Measurements from ENCODE around the gene TMEM35A. TPM values are rescaled to one million over a fixed set of nuclear protein-coding genes. Genes with fewer than 3 reads are reported as not detected.

The TMEM35A gene
- total and polyA plus RNA-seq, 9 donors, result 1.1 to 4.3 (median 2.6) TPM

DNA sequence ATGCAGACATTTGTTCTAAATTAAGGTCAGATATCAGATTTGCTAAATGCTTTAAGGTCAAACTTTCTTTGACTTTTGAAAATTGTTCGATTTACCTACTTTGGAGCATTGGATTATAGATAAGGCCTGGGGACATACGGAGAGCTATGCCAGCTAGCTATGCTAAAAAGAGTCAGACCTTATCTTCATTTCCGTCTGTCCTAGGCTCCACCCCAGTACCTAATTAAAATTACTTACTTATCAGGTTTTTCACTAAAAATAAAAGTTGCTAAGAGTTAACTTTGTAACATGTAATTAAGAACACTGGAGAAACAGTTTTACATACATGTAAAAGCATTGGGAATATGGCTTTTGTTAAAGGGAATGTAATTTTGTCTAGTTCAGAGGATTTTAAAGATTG, 7.1 kb upstream of the TMEM35A start:
- no peaks in the 10 kb centered on the region for H3K27me3 ChIP-seq (ENCODE audit: control insufficient read depth, insufficient read depth, low read length)
- no peaks in the 10 kb centered on the region for H3K4me1 ChIP-seq (ENCODE audit: control insufficient read depth, insufficient read depth, low read length)
- no peak for DNase-seq
- H3K27ac ChIP-seq (ENCODE audit: low read length), result no peak overlapping the region
- no CpG with 5 or more reads among the region's 3 CpGs for WGBS (ENCODE audit: insufficient coverage)
- H3K4me3 ChIP-seq (ENCODE audit: low read length), result no peak overlapping the region
- H3K36me3 ChIP-seq (ENCODE audit: control insufficient read depth, insufficient read depth, low read length), result no peaks in the 10 kb centered on the region
- no peaks in the 10 kb centered on the region for H3K9me3 ChIP-seq (replicated peaks; ENCODE audit: control insufficient read depth, low read depth, low read length)

DNA sequence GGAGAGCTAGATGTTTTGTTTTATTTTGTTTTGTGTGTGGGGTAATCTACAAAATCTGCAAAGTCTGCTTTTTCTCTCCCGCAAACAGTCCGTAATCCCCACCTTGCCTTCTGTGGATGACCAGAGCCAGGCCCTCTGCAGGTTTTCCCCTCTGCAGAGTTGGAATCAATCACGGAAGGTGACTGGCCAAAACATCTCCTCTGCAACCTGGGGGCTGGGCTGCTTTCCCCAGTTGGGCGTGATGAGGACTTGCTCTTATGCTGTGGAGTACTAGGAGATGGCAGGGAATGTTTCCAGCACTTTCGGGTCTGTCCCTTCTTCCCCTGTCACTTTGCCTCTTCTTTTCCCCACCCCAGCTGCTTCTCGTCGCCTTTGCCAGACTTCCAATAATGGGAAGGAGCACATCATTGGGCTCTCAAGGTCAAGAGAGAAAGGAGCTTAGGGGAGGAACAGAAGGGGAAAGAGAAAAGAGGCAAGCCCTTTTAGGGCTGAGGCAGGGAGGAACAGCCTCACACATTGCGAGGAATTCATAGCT, 1.1 kb downstream of the TMEM35A start:
- no CpG with 5 or more reads among the region's 8 CpGs for WGBS (ENCODE audit: insufficient coverage)
- no peak overlapping the region for H3K27ac ChIP-seq (ENCODE audit: low read length)
- H3K27me3 ChIP-seq (ENCODE audit: control insufficient read depth, insufficient read depth, low read length), result peaks cover 24% of the 10 kb centered on the region
- H3K36me3 ChIP-seq (ENCODE audit: control insufficient read depth, insufficient read depth, low read length), result no peaks in the 10 kb centered on the region
- no peaks in the 10 kb centered on the region for H3K4me1 ChIP-seq (ENCODE audit: control insufficient read depth, insufficient read depth, low read length)
- peak; percentile 5 for DNase-seq
- H3K9me3 ChIP-seq (replicated peaks; ENCODE audit: control insufficient read depth, low read depth, low read length), result no peaks in the 10 kb centered on the region
- H3K4me3 ChIP-seq (ENCODE audit: low read length), result no peak overlapping the region

DNA sequence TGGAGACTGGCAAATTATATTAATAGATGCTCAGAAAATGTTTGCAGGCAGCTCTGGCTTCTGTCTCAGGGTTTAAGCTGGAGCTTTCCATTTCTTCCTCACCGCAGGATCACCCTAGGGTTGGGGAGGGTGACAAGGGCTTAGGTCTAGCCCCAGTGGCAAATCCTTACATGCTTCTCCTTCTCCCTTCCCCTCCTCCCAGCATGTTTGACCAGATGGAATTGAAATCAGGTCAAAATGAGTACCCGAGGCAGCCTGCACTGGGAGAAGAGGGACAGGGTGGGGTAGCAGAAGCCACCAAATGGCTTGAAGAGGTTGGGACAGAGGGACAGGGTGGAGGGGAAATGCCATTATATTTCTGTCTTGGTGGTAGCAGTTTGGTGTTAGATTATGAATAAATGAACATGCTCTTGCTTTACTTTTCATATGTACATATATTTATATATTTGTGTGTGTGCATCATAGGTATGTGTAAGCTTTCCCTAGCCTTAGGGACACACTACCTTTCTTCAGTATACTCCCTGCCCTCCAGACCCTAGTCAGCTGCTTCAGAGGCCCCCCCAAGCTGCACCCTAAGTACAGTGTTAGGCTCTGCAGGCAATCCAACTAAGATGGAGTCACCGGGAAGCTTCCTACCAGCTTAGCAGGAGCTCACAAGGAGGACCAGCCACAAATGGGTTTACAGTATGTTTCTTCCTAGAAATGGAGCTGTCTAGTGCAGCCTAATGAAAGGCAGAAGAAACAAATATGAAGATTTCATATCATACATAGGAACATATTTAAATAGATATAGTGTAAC, 1.8 kb downstream of the TMEM35A start:
- Histone ChIP-seq H3K36me3 (ENCODE audit: control insufficient read depth, insufficient read depth, low read length) (no peaks in the 10 kb centered on the region), H3K4me3 (ENCODE audit: low read length) (no peak overlapping the region), H3K27me3 (ENCODE audit: control insufficient read depth, insufficient read depth, low read length) (peaks cover 24% of the 10 kb centered on the region), H3K9me3 (replicated peaks; ENCODE audit: control insufficient read depth, low read depth, low read length) (no peaks in the 10 kb centered on the region), H3K4me1 (ENCODE audit: control insufficient read depth, insufficient read depth, low read length) (no peaks in the 10 kb centered on the region), H3K27ac (ENCODE audit: low read length) (no peak overlapping the region)
- WGBS (ENCODE audit: insufficient coverage), result 100% methylated on average over 1 of the region's 3 CpGs
- DNase-seq, result no peak

DNA sequence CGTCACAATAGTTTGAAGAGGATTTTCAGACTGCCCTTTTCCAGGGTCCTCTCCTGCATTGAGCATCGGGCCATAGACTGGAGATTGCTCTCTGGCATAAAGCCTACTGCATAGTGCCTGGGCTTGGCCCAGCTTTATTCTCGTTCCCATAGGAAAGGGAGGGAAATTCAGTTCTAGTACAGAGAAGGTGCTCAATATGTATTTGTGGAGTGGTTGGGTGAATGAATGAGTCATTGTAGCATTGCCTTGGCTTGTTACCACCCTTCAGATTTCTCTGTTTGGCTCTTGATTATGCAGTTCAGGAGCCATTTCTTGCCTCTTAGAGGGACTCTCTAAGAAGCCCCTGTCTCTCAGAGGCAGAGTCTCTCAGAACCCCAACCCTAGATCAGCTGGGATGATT, 2.6 kb downstream of the TMEM35A start:
- Histone ChIP-seq H3K9me3 (replicated peaks; ENCODE audit: control insufficient read depth, low read depth, low read length) (no peaks in the 10 kb centered on the region), H3K4me1 (ENCODE audit: control insufficient read depth, insufficient read depth, low read length) (no peaks in the 10 kb centered on the region), H3K4me3 (ENCODE audit: low read length) (no peak overlapping the region), H3K27ac (ENCODE audit: low read length) (no peak overlapping the region), H3K36me3 (ENCODE audit: control insufficient read depth, insufficient read depth, low read length) (no peaks in the 10 kb centered on the region), H3K27me3 (ENCODE audit: control insufficient read depth, insufficient read depth, low read length) (peaks cover 26% of the 10 kb centered on the region)
- 50% methylated on average over 3 of the region's 3 CpGs for WGBS (ENCODE audit: insufficient coverage)
- no peak for DNase-seq

DNA sequence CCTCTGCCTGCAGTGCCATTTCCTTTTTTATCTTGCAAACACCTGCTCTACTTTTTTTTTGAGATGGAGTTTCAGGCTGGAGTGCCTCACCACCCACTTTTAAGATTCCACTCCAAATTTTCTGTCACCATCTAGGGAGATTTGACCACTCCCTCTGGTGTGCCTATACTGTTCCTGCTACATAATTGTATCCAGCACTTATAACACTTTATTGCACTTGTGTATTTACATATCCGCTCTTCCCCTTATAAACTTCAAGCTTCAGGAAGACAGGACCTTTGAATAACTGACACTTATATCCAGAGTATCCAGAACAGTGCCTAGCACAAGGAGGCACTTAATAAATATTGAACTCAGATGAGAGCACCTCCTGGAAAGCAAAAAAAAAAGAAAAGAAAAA, 13.1 kb downstream of the TMEM35A start:
- Histone ChIP-seq H3K27ac (ENCODE audit: low read length) (no peak overlapping the region), H3K4me1 (ENCODE audit: control insufficient read depth, insufficient read depth, low read length) (no peaks in the 10 kb centered on the region), H3K36me3 (ENCODE audit: control insufficient read depth, insufficient read depth, low read length) (no peaks in the 10 kb centered on the region), H3K9me3 (replicated peaks; ENCODE audit: control insufficient read depth, low read depth, low read length) (no peaks in the 10 kb centered on the region), H3K27me3 (ENCODE audit: control insufficient read depth, insufficient read depth, low read length) (peaks cover 13% of the 10 kb centered on the region), H3K4me3 (ENCODE audit: low read length) (no peak overlapping the region)
- WGBS (ENCODE audit: insufficient coverage), result no CpG with 5 or more reads among the region's 1 CpG
- no peak for DNase-seq

DNA sequence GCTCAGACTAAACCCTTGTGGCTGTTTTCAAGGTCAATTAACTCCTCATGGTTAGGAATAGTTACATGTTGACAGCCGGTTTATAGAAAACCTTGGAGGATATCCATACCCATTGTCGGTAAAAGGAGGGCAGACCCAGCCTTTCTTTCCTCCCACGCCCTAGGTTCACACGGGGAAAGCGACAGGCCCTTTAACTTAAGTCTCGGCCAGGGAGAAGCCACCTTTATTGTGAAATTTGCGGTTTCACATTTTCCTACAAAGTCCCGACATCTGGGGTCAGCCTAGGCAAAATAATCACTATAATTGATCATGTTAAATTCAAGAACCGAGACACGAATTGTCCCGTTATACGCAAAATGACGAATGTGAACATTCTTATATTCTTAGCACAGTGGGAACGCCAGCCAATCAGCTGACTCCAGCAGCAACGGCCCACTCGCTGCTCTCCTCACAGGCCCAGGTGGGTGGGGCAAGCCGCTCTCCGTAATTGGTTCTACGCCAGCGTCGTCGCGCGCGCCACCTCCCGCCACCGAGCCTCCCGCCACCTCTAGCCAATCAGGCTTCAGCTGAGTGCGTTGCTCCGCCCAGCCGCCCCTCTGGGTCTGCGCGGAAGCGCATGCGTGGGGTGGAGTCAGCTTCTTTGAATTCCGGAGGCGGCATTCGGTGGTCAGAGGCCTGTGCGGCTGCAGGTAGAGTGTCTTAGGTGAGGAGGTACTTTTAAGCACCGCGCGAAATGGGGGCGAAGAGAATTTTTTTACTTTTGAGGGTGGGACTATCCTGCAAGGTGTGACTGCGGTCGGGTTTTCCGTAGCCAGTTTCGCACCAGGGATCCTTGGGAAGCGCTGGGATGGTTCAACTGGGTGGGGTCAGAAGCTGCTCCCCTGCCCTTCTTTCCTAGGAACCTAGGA, 19.1 kb downstream of the TMEM35A start, which contains the start of gene CENPI:
Gene CENPI (plus strand): TSS at position 659 of the 908 bp plus-strand sequence. CDS start 2,867 bp downstream, outside the sequence.
- peak; percentile 97 for DNase-seq
- Histone ChIP-seq H3K4me3 (ENCODE audit: low read length) (peak within 1 kb of the TSS; percentile 59), H3K36me3 (ENCODE audit: control insufficient read depth, insufficient read depth, low read length) (no peaks in the 10 kb centered on the region), H3K27ac (ENCODE audit: low read length) (peak within 1 kb of the TSS; percentile 82), H3K27me3 (ENCODE audit: control insufficient read depth, insufficient read depth, low read length) (peaks cover 13% of the 10 kb centered on the region), H3K4me1 (ENCODE audit: control insufficient read depth, insufficient read depth, low read length) (no peaks in the 10 kb centered on the region), H3K9me3 (replicated peaks; ENCODE audit: control insufficient read depth, low read depth, low read length) (no peaks in the 10 kb centered on the region)
- 38% methylated on average over 37 of the region's 48 CpGs for WGBS (ENCODE audit: insufficient coverage)

DNA sequence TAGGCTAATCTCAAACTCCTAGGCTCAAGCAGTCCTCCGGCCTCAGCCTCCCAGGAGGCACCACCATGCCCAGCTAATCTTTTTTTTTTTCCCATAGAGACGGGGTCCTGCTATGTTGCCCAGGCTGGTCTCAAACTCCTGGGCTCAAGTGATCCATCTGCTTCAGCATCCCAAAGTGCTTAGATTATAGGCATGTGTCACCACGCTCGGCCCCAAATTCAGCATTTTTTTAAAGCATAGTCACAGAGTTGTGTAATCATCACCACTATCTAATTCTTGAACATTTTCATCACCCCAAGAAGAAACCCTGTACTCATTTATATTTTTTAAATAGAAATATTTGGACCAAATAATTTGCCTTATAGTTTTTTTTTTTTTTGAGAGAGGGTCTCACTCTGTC, 29.6 kb downstream of the TMEM35A start:
- DNase-seq, result no peak
- H3K4me1 ChIP-seq (ENCODE audit: control insufficient read depth, insufficient read depth, low read length), result no peaks in the 10 kb centered on the region
- H3K4me3 ChIP-seq (ENCODE audit: low read length), result no peak overlapping the region
- peaks cover 3% of the 10 kb centered on the region for H3K27me3 ChIP-seq (ENCODE audit: control insufficient read depth, insufficient read depth, low read length)
- H3K27ac ChIP-seq (ENCODE audit: low read length), result no peak overlapping the region
- H3K36me3 ChIP-seq (ENCODE audit: control insufficient read depth, insufficient read depth, low read length), result no peaks in the 10 kb centered on the region
- no peaks in the 10 kb centered on the region for H3K9me3 ChIP-seq (replicated peaks; ENCODE audit: control insufficient read depth, low read depth, low read length)
- WGBS (ENCODE audit: insufficient coverage), result 75% methylated on average over 1 of the region's 4 CpGs

DNA sequence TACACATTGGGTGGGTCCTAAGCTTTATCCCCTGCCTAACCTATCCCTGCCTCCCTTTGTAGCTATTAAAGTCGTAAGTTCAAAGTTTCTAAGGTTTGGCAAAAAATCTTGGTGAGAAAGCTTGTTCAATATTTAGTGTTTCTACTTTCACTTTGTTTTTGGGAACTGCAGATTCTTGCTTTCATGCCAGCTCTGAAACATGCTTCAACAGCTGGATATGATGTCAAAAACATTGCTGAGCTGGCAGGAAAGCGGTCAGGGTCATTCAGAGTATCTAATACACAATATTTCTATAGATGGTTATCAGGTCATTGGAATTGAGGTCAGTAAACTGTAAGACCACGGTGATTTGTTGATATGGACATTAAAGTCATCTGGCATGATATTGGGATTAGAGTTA, 39.0 kb downstream of the TMEM35A start:
- H3K27me3 ChIP-seq (ENCODE audit: control insufficient read depth, insufficient read depth, low read length), result peaks cover 2% of the 10 kb centered on the region
- DNase-seq, result peak; percentile 53
- 75% methylated on average over 1 of the region's 3 CpGs for WGBS (ENCODE audit: insufficient coverage)
- peaks cover 3% of the 10 kb centered on the region for H3K36me3 ChIP-seq (ENCODE audit: control insufficient read depth, insufficient read depth, low read length)
- H3K27ac ChIP-seq (ENCODE audit: low read length), result no peak overlapping the region
- no peaks in the 10 kb centered on the region for H3K9me3 ChIP-seq (replicated peaks; ENCODE audit: control insufficient read depth, low read depth, low read length)
- no peak overlapping the region for H3K4me3 ChIP-seq (ENCODE audit: low read length)
- H3K4me1 ChIP-seq (ENCODE audit: control insufficient read depth, insufficient read depth, low read length), result no peaks in the 10 kb centered on the region

DNA sequence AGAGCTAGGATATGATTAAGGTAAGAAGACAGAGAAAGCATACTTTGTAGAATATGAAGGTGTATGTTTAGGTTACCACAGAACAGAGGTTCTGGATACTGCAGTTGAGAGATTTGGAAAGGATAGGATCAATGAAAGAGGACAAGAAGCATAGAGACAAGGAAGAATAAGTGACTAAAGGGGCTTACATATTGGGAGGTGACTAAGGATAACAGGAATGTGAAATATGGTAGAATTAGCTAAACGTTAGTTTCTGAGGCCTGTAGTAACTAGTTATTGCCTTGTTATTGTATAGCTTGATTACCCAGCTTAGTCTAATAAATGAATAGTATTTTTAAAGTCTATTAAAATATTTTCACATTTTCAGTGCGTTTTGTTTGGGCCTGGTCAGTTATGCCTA, 57.6 kb downstream of the TMEM35A start:
- Histone ChIP-seq H3K4me1 (ENCODE audit: control insufficient read depth, insufficient read depth, low read length) (no peaks in the 10 kb centered on the region), H3K4me3 (ENCODE audit: low read length) (no peak overlapping the region), H3K9me3 (replicated peaks; ENCODE audit: control insufficient read depth, low read depth, low read length) (no peaks in the 10 kb centered on the region), H3K27me3 (ENCODE audit: control insufficient read depth, insufficient read depth, low read length) (no peaks in the 10 kb centered on the region), H3K36me3 (ENCODE audit: control insufficient read depth, insufficient read depth, low read length) (no peaks in the 10 kb centered on the region), H3K27ac (ENCODE audit: low read length) (no peak overlapping the region)
- no peak for DNase-seq
- no CpG with 5 or more reads among the region's 2 CpGs for WGBS (ENCODE audit: insufficient coverage)
